Neural progenitor cell (in vitro differentiated cells): Measurements from ENCODE around the gene LTBP1.

Experiments
- CTCF ChIP-seq: fragments of 200-600 bp; sonication (generic); IDR thresholded peaks from 2 replicates; pipeline ENCODE4 v1.5.1; 2017; ENCODE audit warnings: antibody characterized with exemption, mild to moderate bottlenecking
- EZH2 ChIP-seq: fragments of 200-600 bp; sonication (generic); IDR thresholded peaks from 2 replicates; pipeline ENCODE4 v1.6.1; 2017; ENCODE audit warnings: antibody characterized with exemption, mild to moderate bottlenecking, moderate library complexity
- EZH2phosphoT487 ChIP-seq: fragments of 200-600 bp; sonication (generic); IDR thresholded peaks from 2 replicates; pipeline ENCODE4 v1.6.1; 2017; ENCODE audit warnings: antibody characterized with exemption

- TF ChIP-seq EZH2 (no peak), CTCF (no peak), EZH2phosphoT487 (no peak)
Measured at GRCh38 chr2:33153008-33153407, 206.3 kb downstream of the LTBP1 start.
